ENCODE results near the gene NID1.

DNA sequence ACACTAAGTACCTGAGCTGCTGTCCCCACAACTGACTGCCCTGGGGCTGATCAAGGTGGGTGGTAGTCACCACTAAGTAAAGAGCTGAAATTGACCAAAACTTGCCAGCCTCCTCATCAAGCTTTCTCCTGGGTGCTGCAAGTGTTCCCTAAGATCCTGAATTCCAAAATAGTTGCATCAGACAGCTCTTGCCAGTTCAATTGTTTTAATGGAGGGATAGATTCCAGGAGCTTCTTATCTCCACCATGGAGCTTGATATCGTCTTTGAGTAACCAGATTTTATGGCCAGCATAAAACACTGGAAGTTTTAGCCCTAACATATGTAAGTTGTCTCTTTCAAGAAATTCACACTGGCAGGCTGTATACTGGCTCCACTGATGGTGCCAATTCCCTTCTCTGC is 90.3 kb downstream of the NID1 start:
- no peak for TF ChIP-seq POLR2AphosphoS5 (IDR thresholded peaks at IDR 0.05)
- TF ChIP-seq, protein P1, sequence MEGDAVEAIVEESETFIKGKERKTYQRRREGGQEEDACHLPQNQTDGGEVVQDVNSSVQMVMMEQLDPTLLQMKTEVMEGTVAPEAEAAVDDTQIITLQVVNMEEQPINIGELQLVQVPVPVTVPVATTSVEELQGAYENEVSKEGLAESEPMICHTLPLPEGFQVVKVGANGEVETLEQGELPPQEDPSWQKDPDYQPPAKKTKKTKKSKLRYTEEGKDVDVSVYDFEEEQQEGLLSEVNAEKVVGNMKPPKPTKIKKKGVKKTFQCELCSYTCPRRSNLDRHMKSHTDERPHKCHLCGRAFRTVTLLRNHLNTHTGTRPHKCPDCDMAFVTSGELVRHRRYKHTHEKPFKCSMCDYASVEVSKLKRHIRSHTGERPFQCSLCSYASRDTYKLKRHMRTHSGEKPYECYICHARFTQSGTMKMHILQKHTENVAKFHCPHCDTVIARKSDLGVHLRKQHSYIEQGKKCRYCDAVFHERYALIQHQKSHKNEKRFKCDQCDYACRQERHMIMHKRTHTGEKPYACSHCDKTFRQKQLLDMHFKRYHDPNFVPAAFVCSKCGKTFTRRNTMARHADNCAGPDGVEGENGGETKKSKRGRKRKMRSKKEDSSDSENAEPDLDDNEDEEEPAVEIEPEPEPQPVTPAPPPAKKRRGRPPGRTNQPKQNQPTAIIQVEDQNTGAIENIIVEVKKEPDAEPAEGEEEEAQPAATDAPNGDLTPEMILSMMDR (IDR thresholded peaks at IDR 0.05; ENCODE audit: poor library complexity, severe bottlenecking) = no peak
